ENCODE results near the gene UIMC1.

UIMC1 gene

DNA sequence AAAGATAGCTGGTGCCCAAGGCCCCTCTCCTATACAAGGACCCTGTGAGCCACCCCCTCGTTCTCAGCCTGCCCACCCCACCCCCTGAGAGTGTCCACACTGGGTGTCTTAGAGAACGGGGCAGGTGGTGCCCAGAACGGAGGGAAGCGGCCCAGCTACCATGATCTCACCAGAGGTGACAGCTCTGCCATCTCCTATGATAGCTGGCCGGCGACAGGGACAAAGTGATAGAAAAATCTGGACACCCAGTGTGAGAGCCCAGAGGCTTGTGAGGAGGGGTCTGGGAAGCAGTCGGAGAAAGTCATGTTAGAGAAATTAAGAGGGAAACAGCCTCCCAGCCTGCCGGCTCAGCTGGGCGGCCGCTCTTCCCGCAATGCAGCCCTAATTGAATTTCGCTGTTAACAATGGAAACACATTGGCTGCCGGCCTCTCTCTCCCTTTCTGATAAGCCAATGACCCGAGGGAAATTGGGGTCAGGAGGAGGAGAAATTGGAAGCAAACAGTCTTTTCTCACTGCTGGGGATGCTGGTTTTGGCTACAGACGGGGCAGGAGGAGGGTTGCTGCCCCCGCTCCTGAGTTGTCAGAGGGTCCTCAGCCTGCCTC is 139.8 kb downstream of the UIMC1 start:
- no peak for DNase-seq

DNA sequence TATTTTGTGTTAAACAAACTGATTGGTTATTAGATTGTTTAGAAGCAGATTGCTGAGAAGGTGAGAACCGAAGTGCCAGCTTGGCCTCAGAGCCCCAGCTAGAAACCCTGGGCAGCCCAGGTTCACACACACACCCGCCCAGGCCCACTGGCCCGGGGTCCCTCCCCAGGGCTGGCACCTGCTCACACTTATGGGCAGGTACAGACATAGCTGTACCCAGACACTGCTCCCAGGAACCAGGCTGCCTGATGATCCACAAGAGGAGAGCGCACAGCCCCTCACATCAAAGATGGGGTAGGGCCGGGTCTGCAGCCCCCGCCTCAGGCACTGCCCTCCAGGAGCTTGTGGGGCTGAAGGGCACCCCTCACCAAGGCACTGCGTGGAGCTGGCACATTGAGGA is 140.6 kb downstream of the UIMC1 start:
- no peak for DNase-seq

DNA sequence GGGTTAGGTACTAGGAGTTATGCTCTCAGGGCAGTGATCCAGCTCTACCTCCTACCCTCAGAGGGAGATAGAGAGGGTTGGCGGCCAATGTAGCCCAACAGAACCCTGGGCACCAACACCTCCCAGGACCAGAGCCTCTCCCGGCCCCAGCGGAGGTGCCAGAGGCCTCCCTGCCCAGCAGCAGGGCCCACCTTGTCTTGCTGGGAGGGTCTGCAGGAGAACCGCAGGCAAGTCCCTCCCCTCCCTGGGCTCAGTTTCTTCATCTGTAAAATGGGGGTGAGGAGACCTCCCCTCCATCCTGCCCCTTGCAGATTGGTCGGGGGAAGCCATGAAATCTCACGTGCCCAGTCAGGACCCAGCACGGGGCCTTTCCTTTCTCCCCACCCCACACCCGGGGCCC is 141.8 kb downstream of the UIMC1 start:
- DNase-seq: no peak

DNA sequence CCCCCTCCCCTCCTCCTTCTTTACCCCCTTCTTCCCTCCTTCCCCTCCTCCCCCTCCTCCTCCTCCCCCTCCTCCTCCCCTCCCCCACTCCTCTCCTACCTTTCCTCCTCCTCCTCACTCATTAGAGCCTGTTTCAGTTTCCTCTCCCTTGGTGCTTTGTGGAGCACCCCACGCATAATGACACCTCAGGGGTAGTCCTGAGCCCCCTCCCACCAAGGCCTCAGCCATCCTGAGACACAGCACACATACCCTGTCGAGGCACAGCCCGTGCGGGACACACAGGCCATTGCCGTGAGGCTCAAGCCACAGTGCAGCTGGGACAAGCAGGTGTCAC is 142.8 kb downstream of the UIMC1 start:
- DNase-seq: no peak

DNA sequence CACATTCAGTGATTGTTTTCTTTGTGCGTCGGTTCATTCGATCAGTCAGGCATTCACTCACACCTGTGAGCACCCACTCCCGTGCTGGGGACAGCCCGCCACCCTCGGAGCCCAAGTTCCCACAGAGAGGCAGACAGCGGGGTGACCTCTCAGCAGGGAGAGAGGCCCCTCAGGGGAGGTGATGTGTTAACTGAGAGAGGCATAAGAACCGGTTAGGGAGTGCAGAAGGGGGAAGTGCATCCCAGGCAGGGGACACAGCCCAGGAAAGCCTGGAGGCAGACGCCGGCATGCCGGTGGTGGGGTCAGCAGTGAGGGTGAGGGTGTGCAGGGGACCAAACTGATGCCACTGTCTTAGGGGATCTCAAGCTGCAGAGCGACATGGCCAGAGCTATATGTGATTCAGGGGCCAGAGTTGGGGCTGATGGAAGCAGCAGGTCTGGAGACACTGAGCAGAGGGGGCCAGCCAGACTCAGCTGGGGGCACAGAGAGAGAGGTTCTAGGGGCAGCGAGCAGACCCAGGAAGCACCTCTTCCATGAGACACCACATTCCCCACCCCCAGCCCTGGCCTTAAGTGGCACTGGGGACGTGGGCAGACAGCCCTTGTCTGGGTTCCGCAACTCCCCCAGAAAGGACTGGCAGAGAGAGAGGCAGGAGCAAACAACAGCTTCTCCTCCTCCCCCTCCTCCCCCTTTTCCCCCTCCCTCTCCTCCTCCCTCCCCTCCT is 143.4 kb downstream of the UIMC1 start:
- DNase-seq: no peak

DNA sequence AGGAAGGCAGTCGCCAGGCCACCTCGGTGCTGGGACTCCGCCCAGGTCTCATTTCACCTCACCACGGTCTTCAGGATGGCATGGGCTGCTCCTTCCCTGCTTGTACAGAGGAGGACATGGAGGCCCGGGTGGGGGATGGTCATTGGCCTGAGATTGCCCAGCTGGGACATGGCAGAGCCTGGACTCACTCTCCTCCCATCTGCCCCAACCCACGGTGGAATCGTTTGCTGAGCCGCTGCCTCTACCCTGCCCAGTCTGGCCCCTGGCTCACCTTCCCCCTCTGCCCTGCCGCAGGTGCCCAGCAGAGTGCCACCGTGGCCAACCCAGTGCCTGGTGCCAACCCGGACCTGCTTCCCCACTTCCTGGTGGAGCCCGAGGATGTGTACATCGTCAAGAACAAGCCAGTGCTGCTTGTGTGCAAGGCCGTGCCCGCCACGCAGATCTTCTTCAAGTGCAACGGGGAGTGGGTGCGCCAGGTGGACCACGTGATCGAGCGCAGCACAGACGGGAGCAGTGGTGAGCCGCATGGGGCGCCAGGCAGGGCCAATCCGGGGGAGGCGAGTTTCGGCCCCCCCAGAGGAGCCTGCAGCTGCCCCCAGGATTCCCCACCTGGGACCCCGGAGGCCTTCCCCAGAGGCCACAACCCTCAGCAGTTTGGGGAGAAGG is 144.1 kb downstream of the UIMC1 start:
- DNase-seq: no peak

DNA sequence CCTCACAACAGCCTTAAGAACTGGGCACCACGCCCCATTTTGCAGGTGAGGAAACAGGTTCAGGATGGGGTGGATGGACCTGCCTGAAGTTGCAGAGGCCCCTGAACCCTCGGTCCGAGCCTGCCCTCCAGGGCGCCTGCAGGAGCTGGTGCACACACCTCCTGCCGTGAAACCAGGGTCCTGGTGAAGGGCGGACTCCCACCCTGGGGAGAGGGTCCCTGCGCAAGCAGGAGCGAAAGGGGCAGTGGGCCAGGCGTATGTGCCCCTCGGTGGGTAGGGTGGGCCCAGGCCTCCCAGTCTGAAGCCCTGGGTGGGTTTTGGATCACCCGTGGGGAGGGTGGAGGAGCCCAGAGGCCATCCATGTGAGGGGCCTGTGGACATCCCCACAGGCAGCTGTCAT is 145.3 kb downstream of the UIMC1 start:
- DNase-seq: no peak

DNA sequence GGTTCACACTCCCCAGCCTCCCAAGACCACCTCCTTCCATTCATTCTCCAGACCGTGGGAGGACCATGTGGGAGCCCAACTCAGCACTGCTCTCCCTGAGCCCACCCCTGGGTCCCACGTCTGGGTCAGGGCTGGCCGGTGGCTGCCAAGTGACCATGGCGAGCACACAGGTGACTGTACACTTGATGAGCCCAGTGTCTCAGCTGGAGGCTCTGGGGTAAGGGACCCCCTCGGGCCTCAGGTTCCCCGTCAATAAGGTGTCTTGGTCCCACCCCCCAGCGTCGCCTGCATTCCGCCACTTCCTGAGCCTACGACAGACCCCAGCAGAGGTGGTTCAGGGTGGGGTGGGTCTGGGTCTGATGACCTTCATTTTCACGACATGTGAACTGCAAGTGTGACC is 146.2 kb downstream of the UIMC1 start:
- no peak for DNase-seq

DNA sequence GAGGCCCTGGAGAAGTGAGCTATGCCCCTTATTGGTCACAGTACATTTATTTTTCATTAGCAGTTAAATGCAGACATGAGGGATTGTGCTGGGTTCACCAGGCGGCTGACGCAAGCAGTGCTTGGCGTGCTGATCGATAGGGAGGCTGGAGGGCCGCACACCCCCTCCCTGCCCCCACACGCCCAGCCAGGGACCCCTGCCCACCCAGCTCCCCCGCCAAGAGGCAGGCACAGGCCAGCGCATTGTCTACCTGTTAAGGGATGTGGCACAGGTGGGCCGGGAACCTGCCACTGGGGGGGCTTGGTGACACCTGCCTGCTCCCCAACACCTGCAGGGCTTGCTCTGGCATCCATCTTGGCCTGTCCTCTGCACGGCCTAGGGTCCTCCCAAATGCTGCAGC is 146.7 kb downstream of the UIMC1 start:
- DNase-seq: peak; percentile 77

DNA sequence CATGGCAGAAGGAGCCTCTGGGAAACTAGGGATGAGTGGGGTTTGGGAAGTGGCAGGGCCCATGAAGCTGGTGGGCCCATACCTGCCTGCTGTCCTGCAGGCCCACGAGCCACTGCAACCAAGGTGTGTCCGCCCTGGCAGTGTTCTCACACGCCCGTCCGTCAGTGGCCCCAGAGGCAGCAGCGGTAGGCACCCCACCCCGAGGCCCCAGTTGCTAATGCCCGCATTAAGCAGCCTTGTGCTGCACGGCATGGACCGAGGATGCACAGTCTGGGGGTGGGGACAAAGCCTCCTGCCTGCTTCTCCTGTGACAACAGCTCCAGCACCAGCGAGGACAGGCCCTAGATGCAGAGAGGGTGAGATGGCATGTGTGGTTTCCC is 148.7 kb downstream of the UIMC1 start:
- DNase-seq: no peak

DNA sequence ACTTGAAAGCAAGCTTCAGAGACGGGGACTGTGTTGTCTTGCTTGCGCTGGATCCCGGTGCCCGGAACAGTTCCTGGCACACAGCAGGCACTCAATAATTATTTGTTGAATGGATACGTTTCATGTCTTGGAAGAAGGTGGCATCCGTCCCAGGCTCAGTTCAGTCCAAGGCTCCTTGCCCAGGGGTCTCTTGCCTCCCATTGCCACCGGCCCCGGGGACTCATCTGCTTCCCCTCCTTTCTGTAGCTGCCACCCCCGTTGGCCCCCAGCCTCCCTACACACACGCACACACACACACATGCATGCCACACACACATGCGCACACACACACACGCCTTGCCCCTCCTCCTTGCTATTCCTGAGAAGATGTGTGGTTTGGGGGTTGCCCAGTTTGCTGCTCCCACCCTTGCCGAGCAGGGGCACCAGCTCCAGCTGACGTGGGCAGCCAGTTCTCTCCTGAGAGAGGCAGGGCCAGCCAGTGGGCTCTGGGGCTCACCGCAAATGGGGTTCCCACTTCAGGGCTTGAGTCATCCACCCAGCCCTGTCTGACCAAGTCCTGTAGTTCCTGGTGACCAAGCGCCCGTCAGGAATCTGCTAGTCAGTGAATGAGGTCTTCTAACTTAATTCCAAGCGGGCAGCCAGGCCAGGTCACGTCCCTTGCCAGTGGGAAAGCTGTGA is 149.2 kb downstream of the UIMC1 start:
- no peak for DNase-seq

DNA sequence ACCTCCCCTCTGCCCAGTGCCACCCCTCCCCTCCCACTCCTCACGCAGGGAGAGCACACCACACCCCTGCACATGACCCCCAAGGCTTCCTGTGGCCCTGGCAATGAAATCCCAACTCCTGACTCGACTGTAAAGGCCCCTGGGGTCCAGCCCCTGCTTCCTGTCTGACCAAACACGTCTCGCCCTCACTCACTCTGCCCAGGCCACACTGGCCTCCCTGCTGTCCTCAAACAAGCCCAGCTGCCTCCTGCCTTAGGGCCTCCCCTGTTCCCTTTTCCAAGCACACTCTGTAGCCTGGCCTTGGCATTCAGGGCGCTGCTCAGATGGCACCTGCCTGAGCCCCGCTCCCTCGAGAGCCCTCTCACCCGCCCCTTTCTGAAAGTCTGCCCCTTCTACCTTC is 149.8 kb downstream of the UIMC1 start:
- peak; percentile 32 for DNase-seq

DNA sequence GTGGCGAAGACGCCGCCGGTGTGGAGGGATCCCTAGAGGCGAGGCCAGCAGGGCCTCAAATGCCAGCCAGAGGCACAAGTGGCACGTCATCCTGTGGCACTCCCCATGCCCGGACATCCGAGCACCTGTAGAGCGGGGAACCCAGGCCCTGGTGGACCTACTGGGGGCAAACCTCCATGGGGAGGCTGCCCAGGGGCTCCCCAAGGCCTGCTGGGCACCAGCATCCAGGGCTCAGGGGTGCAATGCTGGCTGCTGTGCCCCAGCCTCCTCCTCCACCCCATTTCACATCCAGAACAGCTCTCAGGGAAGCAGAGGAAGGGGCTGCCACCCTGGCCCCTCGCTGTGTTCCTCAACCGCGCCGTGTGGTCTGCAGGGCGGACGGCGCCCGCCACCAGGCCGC is 151.0 kb downstream of the UIMC1 start:
- DNase-seq: no peak
